Stimulated activated CD8-positive, alpha-beta memory T cell treated with anti-CD3 and anti-CD28 coated beads, Interleukin-12 subunit alpha, Interleukin-12 subunit beta, amount 100 ng/mL, for 1 hour (primary cell): ENCODE measurements around the gene EDC3.
"Not testable (repeated sequence)": the region's sequence is repeated elsewhere in the genome, so short reads cannot be mapped to it uniquely, and the experiment has no call there.

Experiments
- DNase-seq: peaks from one replicate; pipeline ENCODE4 v3.0.0-alpha.2; 2020; ENCODE audit warnings: low read depth

EDC3 gene, protein sequence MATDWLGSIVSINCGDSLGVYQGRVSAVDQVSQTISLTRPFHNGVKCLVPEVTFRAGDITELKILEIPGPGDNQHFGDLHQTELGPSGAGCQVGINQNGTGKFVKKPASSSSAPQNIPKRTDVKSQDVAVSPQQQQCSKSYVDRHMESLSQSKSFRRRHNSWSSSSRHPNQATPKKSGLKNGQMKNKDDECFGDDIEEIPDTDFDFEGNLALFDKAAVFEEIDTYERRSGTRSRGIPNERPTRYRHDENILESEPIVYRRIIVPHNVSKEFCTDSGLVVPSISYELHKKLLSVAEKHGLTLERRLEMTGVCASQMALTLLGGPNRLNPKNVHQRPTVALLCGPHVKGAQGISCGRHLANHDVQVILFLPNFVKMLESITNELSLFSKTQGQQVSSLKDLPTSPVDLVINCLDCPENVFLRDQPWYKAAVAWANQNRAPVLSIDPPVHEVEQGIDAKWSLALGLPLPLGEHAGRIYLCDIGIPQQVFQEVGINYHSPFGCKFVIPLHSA

DNA sequence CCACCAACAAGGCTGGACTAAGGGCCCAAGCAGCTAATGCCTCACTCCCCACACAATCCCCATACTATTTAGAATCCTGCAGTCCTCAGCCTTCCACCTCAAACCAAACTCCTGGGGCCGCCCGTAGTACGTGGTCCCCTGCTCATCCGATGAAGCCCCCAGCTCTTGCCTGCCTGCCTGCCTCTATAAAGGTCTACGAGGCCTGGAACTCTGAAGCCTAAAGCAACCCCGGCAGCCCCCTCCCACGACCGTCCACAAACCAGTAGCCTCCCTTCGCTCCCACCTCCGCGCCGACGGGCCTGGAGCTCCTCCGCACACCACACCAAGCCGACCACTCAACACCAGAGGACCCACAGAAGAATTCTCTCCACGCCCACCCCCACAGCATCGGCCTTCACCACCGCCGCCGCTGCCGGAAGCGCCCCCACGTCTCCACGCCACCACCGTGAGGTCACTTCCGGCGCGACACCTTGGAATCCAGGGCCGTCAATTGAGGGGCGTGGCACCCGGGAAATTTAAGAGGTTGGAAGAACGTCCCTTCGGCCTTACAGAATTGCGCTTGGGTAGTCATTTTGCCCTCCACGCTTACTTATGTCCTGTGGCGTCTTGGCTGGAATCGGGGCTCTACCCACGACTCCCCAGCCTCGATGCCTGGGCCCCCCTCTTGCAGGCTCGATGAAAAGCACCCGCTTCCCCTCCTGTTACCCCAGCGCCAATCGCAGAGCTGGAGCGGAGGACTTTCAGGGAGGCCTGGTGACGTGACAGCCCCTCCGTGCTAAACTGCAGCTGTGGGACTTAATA lies at the start of gene EDC3:
Gene EDC3, minus strand, starts transcription at position 428 of the 801 bp plus-strand sequence. CDS start 20,900 bp downstream, outside the sequence.
- DNase-seq, result peak; percentile 83

DNA sequence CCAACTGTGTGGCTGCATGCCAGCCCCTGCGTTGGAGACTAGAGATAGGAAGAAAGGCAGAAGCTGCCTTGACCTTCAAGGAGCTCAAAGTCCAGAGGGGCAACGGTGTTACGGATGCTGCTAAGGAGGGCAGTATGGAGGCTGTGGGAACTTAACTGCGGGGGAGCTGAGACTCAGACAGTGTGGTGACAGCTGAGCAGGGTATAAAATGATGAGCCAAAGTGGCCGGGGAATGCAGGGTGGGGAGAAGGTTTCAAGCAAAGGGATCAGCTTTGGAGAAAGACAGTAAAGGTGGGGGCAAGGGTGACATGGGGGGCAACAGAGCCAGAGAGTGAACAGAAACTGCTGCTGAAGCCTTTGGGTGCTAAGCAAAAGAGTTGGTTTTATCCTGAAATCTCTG lies 46.6 kb upstream of the EDC3 start:
- DNase-seq, result no peak

DNA sequence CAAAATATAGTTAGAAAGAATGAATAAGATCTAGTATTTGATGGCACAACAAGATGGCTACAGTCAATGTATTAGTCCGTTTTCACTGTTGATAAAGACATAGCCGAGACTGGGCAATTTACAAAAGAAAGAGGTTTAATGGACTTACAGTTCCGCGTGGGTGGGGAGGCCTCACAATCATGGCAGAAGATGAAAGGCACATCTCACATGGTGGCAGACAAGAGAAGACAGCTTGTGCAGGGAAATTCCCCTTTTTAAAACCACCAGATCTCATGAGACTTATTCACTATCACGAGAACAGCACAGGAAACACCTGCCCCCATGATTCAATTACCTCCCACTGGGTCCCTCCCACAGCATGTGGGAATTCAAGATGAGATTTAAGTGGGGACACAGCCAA lies 42.4 kb upstream of the EDC3 start:
- DNase-seq, result not testable (repeated sequence)

DNA sequence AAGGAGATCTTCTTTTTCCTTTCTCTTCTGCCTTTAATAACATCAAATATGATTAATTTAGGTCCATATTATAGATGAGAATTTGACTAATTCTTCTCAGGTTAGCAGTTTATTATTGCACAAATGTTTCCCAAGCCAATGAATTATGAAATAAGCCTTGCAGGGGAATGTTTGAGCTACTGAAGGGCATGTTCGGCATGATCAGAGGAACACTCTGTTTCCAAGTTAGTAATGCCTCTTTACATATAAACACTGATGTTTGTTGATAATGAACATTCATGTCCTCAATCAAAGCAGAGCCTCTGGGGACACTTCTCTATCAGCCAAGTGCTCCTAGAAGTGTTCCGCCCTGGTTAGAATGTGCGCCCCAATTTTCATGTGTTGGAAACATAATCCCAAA lies 39.5 kb upstream of the EDC3 start:
- DNase-seq, result no peak

DNA sequence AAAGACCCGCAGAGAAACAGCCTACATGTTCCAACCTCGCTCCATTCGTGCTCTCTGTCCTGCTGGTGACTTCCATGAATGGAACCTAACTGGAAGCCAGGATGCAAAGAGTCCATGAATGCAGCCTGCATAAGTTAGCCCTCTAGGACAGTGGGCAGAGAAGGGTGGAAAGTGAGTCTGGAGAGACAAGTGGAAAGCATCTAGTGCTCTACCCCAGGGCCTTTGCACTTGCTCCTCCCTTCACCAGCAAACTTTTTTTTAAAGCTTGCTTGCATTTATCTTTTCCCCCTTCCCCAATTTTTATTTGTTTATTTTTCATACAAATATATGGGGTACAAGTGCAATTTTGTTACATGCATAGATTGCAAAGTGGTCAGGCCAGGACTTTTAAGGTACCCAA lies 37.4 kb upstream of the EDC3 start:
- no peak for DNase-seq

DNA sequence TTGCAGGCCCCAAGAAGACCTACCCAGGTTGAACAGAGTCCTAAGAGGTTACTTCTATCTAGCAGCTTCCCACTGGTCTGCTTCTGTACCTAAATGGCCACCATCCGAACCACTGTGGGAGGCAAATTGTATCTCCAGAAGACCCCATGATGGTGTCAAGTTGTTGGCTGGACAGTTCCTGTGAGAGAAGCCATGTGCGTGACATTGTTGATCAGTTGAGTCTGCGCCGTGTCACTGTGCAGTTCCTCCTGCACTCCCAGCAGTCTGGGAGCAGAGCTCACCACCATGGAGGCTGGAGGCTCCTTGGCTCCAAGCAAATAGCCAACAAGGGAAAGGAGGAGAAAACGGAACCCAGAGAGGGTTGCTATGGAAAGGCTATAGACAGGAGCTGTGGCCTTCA lies 37.0 kb upstream of the EDC3 start:
- no peak for DNase-seq

DNA sequence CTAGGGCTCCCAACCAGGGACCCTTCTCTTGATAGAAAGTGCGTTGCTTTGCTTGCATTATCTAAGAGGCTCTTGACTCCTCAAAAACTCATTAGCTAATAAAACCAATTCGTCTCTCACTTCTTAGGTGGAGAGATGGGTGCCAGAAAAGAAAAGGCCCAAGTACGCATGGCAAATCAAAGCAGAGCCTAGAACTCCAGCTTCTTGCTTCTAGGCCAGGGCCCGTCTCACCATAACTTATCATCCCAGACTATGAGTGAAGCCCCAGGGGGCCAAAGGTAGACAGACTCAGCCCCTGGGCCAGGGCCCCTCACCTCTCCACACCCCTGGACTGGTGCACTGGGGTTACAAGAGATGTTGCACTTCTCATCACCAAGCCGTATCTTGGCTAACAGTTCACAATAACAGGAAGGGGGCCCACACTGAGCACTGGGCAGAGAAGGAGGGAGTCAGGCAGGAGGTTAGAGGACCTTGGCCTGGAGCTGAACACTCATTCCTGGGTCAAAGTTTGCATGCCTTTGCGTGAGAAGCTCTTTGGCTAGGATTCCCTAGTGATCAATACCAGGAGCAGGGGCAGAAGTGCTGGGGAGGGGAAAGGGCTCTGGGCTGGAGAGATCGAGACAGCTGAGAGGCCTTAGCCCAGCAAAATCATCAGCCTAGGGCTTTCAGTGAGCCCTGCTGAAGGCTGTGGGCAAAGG lies 34.9 kb upstream of the EDC3 start:
- no peak for DNase-seq

DNA sequence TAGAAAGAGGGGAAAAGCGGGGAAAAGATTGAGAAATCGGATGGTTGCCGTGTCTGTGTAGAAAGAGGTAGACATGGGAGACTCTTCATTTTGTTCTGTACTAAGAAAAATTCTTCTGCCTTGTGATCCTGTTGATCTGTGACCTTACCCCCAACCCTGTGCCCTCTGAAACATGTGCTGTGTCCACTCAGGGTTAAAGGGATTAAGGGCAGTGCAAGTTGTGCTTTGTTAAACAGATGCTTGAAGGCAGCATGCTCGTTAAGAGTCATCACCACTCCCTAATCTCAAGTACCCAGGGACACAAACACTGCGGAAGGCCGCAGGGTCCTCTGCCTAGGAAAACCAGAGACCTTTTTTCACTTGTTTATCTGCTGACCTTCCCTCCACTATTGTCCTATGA lies 33.5 kb upstream of the EDC3 start:
- not testable (repeated sequence) for DNase-seq

DNA sequence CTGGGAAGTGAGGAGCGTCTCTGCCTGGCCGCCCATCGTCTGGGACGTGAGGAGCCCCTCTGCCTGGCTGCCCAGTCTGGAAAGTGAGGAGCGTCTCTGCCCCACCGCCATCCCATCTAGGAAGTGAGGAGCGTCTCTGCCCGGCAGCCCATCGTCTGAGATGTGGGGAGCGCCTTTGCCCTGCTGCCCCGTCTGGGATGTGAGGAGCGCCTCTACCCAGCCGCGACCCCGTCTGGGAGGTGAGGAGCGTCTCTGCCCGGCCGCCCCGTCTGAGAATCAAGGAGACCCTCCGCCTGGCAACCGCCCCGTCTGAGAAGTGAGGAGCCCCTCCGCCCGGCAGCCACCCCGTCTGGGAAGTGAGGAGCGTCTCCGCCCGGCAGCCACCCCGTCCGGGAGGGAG lies 32.9 kb upstream of the EDC3 start:
- not testable (repeated sequence) for DNase-seq

DNA sequence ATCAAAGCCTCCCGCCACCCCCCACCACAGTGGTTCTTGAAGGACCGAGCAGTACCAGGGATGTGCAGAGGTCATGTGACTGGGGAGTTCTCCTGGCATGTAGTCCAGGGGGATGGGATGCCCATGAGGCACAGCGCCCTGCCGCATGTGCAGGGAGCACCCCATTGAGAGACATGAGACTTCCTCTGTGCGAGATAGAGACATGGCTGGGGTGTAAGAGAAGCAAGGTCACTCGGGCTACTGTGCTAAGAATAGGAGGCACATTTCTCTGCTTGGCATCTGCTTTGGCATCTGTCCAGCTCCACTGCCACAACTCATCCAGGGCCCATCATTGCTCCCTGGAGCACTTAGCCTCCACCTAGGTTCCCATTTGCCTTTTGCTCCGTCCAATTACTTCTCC lies 31.9 kb upstream of the EDC3 start:
- no peak for DNase-seq

DNA sequence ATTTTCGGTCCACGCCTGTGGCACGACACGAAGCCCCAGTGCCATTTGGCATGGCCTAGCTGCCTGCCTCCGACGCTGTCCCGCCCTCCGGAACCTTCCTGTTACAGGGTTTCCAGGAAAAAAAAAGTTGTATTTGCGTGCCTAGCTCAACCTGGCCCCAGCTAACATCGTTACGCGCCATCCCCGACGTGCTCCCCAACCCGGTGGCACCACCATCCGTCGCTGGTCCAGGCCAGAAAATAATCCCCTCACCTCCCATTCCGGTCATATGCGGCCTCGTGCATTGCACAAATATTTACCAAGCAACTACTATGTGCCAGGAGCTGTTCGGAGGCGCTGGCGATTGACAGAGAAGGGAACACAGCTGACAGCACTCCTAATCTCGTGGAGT lies 30.9 kb upstream of the EDC3 start:
- no peak for DNase-seq

DNA sequence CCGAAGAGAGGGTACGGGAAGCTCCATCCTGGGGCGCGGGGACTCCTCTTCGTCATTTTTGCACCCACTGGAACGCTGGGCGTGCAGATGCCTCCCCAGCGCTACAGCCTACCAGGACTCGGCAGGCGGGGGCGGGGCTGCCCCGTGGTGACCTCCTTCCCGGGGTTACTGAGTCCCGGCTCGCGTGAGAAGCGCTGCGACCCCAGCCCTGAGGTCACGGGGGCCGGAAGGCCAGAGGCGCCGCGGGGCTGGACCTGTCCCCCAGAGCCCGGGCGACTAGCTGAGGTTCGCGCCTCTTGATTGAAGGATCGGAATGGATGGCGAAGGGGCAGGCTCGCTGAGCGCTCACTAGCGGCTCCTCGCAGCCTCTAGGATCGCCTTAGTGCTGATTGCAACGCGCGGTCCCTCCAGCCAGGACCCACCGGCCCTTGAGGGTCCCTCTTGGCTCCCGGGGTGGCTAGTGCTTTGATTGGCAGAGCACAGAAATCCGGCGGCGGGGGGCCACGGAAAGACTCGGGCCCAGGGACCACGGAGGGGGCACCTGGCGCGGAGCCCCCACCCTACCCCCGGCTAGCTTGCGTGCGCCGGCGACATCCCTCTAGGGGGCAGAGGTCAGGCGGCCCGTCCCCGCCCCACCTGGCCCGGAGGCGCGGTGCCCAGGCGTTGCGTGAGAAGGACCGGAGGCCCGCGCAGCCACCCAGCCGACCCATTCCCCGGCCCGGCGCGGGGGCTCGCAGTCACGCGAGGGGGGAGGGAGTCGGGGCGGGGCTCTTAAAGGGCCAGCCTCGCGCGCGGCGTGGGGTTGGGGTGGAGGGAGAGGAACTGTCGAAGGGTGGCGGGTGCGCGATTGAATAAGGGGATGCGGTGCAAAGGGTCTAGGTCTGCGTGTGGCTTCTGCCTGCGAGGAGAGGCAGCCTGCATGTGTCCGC lies 30.3 kb upstream of the EDC3 start:
- no peak for DNase-seq

DNA sequence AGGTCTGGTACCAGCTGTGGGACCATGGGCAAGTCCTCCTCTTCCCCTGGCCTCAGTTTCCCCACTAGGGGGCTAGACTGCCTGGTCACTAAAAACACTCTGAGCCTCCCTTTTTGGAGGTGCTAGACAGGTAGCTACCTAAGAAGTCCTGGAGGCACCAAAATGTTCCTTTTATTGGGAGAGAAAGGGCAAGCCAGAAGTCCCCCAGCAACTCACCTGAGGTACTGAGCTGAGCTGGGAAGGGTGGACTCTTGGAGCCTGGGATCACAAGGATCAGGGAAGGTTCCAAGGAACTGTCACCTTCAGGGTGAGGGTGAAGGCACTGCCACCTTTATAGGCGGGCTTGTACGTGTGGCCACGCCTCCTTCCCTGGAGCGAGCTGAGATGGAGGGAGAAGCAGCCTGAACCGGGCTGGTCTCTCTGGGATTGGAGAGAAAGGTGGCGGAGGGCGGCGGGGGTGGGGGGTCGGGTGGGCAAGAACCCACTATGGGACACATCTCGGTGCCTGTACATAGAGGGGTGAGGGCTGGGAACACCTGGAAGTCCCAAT lies 29.5 kb upstream of the EDC3 start, which contains the start of gene CYP1A1:
Gene CYP1A1, minus strand, starts transcription at position 304 of the 550 bp plus-strand sequence. CDS start 2,431 bp downstream, outside the sequence.
- no peak for DNase-seq

DNA sequence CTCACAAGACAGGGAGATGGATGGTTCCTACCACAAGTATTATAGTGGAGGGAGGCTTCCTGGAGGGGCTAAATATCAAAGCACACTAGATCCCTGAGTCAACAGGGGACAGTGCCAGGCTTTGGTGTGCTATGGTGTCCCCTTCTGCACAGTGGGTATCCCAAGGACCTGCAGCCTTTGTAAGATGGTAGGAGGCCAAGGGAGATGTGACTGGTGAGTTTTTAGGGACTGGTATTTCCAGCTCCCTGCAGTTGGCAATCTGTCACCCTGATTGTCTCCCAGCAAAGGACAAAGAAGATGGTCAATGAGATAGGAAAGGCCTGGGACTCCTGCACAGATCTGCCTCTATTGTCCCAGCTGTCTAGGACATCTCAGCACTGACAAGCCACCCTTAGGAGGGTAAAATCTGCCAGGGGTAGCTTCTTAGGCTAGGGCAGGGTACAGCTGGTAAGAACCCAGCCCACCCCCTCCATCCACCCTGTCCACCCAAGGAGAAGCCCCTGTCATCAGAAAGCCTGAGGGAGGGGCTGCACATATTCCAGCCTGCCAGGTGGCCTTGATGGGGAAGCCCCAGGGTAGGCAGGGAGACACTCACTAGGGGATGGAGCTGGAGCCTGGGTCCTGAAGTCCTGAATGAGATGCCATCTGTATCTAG lies 28.9 kb upstream of the EDC3 start:
- no peak for DNase-seq

DNA sequence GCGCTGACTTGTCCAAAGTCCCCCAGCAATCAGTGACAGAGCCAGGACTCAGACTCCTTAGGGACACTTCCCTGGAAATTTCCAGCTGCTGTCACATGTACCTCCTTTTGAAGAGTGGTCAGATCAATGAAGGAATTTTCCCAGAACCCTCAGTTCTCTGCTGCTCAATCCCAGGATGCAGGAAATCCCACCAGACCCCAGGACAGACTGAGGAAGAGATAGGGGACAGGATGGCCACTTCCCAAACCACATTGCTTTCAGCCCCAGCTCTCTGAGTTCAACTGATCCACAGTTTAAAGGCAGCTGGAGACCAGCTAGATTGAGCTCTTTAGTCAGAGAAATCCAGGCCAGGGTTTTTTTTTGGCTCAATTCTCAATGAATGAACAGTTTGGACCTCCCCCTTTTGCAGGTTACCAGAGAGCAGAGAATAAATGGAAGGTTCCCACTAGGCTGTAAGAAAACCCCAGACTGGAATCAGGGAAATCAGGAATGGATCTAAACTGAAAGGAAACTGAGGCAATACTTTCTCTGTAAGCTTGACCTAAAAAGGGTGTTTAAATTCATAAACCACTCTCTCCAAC lies 28.0 kb upstream of the EDC3 start:
- DNase-seq, result no peak

DNA sequence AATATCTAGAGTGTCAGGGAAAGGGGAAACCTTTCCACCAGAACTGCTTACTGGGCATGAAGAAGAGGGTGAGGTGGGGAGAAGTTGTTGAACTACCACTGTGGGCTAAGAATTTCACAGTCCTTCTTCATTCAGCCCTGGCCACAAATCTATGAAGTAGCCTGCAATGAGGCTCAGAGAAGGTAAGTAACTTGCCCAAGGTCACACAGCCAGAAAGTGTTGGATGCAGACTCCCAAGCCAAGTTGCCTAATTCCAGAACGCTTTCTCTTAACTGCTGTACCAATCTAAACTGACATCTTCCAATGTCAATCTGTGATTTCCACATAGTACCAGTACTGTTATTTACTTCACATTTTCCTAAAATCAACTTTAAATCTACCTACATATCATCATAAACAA lies 27.4 kb upstream of the EDC3 start:
- DNase-seq, result no peak

DNA sequence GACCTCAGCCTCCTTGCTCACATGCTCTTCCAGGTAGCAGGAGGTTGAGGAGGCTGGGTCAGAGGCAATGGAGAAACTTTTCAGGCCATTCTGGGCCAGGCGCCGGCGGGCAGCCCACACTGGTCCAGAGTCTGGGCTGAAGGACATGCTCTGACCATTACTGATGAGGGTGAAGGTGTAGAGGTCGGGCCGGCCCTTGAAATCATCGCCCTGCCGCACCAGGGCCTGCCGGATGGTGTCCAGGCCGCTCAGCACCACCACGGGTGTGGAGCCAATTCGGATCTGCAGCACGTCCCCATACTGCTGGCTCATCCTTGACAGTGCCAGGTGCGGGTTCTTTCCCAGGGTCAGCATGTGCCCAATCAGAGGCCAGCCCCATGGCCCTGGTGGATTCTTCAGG lies 26.8 kb upstream of the EDC3 start:
- DNase-seq, result no peak

DNA sequence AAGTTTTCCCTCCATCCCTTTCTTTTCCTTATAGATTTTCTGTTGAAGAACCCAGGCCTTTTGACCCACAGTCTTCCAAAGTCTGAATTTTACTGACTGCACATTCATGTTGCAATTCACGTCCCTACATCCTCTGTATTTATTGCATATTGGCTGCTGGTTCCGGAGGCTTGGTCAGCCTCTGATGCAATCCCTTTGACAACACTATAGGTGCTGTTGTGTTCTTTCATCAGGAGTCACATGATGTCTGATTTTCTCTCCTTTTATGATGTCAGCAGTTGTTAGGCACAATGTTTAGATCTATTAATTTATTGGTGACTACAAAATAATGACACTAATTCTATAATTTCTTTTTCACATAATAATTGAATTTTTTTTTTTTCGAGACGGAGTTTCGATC lies 20.8 kb upstream of the EDC3 start:
- DNase-seq, result no peak

DNA sequence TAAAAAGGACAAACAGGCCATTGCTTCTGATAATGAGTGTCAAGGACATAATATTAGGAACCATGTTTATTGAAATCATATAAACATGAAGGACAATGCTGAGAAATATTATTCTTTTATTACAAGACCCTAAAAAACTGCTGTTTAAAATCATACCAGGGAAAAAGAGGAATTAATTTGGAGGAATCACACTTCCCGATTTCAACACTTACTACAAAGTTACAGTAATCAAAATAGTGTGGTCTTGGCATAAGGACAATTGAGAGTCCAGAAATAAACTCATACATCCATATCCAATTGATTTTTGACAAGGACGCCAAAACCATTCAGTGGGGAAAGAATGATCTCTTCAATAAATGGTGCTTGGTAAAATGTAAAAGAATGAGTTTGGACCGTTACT lies 16.5 kb upstream of the EDC3 start:
- DNase-seq, result no peak
